H1 (cell line): ENCODE measurements around the gene MANEAL. TPM values are rescaled to one million over a fixed set of nuclear protein-coding genes. Genes with fewer than 3 reads are reported as not detected.

Experiments
- HDAC2 ChIP-seq, 2 experiments: fragments of 300-600 bp in 1 of 2; sonication (generic) in 1 of 2; IDR thresholded peaks; 2 replicates each; pipeline ENCODE4 v1.6.1; 2011 to 2012; ENCODE audit warnings: low read depth in 2 of 2, low read length in 2 of 2, mild to moderate bottlenecking in 2 of 2, moderate library complexity in 2 of 2, borderline replicate concordance in 1 of 2, inconsistent platforms in 1 of 2
- MAX ChIP-seq: IDR thresholded peaks from 2 replicates; pipeline ENCODE4 v1.6.1; 2012; ENCODE audit warnings: inconsistent platforms
- YY1 ChIP-seq: IDR thresholded peaks from 2 replicates; pipeline ENCODE4 v1.6.1; 2011; ENCODE audit warnings: low read depth, mild to moderate bottlenecking, low read length
- polyA plus RNA-seq, 7 experiments: library from polyadenylated mRNA; depleted of rRNA in 3 of 7; stranded (reverse) in 5 of 7; unstranded in 2 of 7; fragments of >200 nt in 5 of 7; fragments of 200-250 nt in 2 of 7; gene quantifications; 1 replicate in 5 of 7; 2 replicates in 1 of 7; 4 replicates in 1 of 7; pipeline versions ENCODE4 v1.2.1 to v1.2.3, GENCODE V29; 2011 to 2013; ENCODE audit warnings: missing spikeins in 2 of 7, mixed read lengths in 2 of 7
- total RNA-seq: library from RNA; stranded (reverse); fragmentation: NEBNext Ultra II Directional; extraction: Animal tissue kit (Norgen Biotek cat#: 25700); gene quantifications from 2 replicates; pipeline ENCODE4 v1.2.1, GENCODE V29; 2021

Gene MANEAL
- total and polyA plus RNA-seq, 2 of the 8 experiments (the other 6 are each of a cell fraction or from before 2014, with no cell fraction given), result 4.8 to 7.2 TPM

- TF ChIP-seq MAX, result no peak
- no peak for TF ChIP-seq YY1
- no peak for TF ChIP-seq HDAC2 (IDR thresholded peaks at IDR 0.05; ENCODE audit: borderline replicate concordance in 1 of 2, low read depth in 2 of 2, low read length in 2 of 2)
- TF ChIP-seq, all 59 proteins: peak for 3
Observed at GRCh38 chr1:37817481-37817880, 23.8 kb downstream of the MANEAL start (continued).
